Hematopoietic multipotent progenitor cell treated with erythropoietin and hydrocortisone succinate and interleukin-3 and kit ligand, for 8 days (in vitro differentiated cells): Measurements from ENCODE around the gene GOSR1.
"Not testable (repeated sequence)": the region's sequence is repeated elsewhere in the genome, so short reads cannot be mapped to it uniquely, and the experiment has no call there.

Experiments
- DNase-seq: peaks from one replicate; pipeline ENCODE4 v3.0.0-alpha.2; 2015

Gene GOSR1

GRCh38 chr17:30563131-30563904, 86.1 kb downstream of the GOSR1 start:
- not testable (repeated sequence) for DNase-seq

GRCh38 chr17:30563905-30564390, 86.7 kb downstream of the GOSR1 start:
- DNase-seq: not testable (repeated sequence)

GRCh38 chr17:30564422-30565072, 87.3 kb downstream of the GOSR1 start:
- DNase-seq: not testable (repeated sequence)

GRCh38 chr17:30565073-30565935, 88.1 kb downstream of the GOSR1 start:
- DNase-seq: no peak

- not testable (repeated sequence) for DNase-seq
Measured at GRCh38 chr17:30566104-30566503, 88.9 kb downstream of the GOSR1 start.

- not testable (repeated sequence) for DNase-seq
Measured at GRCh38 chr17:30566516-30567225, 89.5 kb downstream of the GOSR1 start.

- no peak for DNase-seq
Measured at GRCh38 chr17:30567231-30568116, 90.3 kb downstream of the GOSR1 start.

GRCh38 chr17:30568117-30568430, 90.9 kb downstream of the GOSR1 start:
- DNase-seq: no peak

- not testable (repeated sequence) for DNase-seq
Measured at GRCh38 chr17:30569531-30570175, 92.4 kb downstream of the GOSR1 start.

- no peak for DNase-seq
Measured at GRCh38 chr17:30570191-30570590, 93.0 kb downstream of the GOSR1 start.

- no peak for DNase-seq
Measured at GRCh38 chr17:30570596-30571265, 93.5 kb downstream of the GOSR1 start.

- not testable (repeated sequence) for DNase-seq
Measured at GRCh38 chr17:30571404-30571803, 94.2 kb downstream of the GOSR1 start.

- no peak for DNase-seq
Measured at GRCh38 chr17:30571921-30572320, 94.7 kb downstream of the GOSR1 start.

- DNase-seq: not testable (repeated sequence)
Measured at GRCh38 chr17:30572651-30573554, 95.7 kb downstream of the GOSR1 start.

GRCh38 chr17:30573603-30574175, 96.5 kb downstream of the GOSR1 start:
- DNase-seq: no peak

GRCh38 chr17:30574309-30574708, 97.1 kb downstream of the GOSR1 start:
- not testable (repeated sequence) for DNase-seq

- not testable (repeated sequence) for DNase-seq
Measured at GRCh38 chr17:30574806-30575205, 97.6 kb downstream of the GOSR1 start.

GRCh38 chr17:30575648-30576325, 98.6 kb downstream of the GOSR1 start:
- DNase-seq: not testable (repeated sequence)
